HG03064 (cell line): ENCODE measurements around the gene NPHS2.

Experiments used
- ATAC-seq: cut with Tn5 transposase; IDR thresholded peaks from one replicate; pipeline ENCODE4 v1.9.1; 2021; ENCODE audit warnings: low read depth; ENCODE audit not compliant: unreplicated experiment

Gene NPHS2

GRCh38 chr1:179575497-179576314 lies at the start of gene NPHS2:
NPHS2 (minus strand) TSS chr1:179575948; CDS start chr1:179575864, 84 bp downstream.
- no peak for ATAC-seq

DNA sequence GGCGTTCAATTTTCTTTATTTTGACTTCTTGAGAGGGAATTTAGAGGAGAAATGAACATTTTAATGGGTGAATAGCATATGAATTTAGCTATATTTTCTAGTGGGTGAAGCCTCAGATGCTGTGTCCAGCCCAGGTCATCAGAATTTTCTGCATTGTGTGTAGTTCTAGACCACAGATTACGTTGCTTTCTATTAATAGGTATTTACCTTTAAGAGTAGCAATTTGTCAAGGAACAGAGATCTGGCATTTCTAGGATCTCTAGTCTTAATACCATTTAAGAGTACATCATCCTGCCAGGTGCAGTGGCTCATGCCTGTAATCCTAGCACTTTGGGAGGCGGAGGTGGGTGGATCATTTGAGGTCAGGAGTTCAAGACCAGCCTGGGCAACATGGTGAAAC lies 36.6 kb upstream of the NPHS2 start:
- ATAC-seq: no peak

DNA sequence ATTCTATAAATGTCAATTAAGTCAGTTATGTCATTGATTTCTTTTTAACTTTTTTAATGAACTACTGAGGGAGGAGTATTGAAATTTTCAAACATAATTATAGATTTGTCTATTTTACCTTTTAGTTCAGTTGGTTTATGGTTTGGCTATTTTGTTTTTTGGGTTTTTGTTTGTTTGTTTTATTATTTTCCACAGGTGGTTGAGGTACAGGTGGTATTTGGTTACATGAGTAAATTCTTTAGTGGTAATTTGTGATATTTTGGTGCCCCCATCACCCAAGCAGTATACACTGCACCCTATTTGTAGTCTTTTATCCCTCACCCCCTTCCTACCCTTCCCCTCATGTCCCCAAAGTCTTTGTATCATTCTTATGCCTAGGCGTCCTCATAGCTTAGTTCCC lies 25.3 kb upstream of the NPHS2 start:
- ATAC-seq: no peak

DNA sequence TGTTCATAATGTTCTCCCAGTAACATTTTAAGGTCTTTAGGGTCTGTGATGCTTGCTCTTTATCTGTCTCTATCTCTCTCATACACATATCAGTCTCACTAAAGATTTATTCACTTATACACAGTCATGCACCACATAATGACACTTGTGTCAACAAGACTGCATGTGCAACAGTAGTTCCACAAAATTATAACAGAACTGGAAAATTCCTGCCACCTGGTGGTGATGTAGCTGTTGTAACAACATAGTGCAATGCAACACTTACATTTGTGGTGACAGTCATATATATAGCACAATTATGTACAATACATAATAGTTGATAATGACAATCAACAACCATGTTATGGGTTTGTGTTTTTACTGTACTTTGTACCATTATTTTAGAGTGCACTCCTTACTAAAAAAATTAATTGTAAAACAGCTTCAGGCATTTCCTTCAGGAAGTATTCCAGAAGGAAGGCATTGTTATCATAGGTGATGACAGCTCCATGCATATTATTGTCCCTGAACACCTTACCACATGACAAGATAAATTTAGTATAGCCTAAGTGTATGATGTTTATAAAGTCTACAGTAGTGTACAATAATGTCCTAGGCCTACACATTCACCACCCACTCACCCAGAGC lies 24.0 kb upstream of the NPHS2 start:
- no peak for ATAC-seq

GRCh38 chr1:179598631-179599030 lies 22.9 kb upstream of the NPHS2 start:
- no peak for ATAC-seq

DNA sequence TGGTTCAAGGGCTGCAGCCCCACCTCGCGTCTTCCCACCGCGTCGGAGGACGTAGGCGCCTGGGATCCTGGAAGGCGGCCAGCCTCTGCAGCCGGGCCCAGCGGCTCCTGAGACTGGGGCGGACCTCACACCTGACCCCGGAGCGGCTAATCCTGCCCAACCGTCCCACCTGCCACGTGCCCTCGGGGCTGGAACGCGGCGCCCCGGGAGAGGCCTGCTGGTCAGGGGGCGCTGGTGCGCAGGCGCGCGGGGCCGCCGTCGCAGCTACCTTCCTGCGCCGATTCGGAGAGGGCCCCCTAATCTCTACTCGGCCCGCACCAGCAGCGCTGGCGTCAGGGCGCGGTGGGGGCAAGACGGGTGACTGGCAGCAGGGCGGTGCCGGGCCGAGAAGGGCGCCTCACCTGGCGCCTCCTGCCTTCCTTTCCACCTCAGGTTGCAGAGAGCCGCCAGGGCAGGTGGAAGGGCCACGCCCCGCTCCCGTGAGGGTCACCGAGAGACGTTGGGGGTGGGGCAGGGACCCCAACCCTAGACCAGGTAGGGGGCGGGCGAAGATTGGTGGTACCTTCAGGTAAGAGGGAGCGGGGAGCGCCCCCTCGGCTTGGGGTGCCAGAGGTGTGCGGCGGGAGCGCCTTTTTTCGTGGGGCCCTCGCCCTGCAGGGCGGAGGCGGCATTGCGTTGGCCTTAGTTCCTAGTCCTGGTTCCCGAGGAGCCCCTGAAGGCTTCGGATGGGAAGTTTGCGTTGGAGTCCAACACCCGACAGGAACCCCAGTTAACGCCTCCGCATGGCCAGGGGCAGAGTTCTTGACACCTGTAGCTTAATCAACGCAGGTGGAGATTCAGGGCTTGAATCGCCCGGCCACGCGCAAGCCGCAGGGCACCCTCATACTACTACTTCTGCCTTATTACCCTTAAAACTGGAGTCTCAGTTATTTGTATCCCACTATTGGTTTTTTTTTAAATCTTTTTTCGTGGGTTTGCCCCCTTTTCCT lies 16.1 kb upstream of the NPHS2 start, which contains the start of gene TDRD5:
TDRD5 (plus strand) TSS at position 241 of the 989 bp plus-strand sequence. CDS start 784 bp downstream, outside the sequence.
- no peak for ATAC-seq

DNA sequence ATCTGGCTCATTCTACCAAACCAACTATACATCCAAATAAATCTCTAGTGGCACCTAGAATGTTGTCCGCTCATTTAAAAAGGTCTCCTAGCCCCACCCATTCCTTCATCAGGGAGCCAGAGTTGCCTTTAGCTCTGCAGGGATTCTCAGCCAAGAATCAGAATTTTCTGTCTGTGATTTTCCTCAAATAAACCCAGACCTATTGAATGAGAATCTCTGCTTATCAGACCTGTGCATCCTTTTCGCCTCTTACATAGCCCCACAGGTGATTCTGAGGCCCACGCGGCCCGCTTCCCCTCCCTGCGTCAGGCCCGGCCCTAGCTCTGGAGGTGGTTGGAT lies 15.5 kb upstream of the NPHS2 start:
- ATAC-seq: no peak

DNA sequence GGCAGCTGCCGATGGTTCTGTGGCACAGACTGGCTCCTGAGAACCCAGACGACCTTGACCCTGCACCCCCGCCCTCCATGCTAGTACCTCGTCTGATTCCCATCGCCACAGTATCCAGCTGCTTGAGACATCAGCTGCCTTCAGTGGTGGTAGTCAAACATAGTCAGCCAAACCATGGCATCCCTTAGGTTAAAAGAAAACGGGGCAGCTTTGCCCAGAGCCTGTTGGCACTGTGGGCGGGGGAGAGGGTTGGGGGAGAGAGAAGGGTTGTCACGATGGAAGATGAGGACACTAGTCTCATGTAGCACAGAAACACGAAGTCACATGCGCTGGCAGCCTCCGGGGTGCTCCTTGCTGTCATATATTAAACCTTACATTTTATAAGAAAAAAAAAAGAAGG lies 14.9 kb upstream of the NPHS2 start:
- no peak for ATAC-seq

DNA sequence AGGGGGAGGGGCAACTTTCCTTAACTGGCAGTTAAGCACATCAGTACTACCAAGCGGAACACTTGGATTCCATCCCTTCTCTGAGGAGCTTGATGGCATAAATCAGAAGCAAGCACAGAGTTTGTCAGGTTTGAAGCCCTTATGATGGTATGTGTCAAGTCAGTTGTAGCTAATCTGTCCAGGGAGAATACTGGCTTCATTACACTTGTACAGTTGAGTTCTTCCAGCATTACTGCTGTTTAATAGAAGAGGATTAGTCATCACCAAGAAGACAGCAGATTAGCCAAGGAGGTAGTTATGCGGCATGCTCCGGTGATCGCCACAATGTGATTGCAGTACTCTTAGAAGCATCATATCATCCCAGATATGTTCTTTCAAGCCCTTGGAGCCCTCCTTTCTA lies 13.8 kb upstream of the NPHS2 start:
- no peak for ATAC-seq

DNA sequence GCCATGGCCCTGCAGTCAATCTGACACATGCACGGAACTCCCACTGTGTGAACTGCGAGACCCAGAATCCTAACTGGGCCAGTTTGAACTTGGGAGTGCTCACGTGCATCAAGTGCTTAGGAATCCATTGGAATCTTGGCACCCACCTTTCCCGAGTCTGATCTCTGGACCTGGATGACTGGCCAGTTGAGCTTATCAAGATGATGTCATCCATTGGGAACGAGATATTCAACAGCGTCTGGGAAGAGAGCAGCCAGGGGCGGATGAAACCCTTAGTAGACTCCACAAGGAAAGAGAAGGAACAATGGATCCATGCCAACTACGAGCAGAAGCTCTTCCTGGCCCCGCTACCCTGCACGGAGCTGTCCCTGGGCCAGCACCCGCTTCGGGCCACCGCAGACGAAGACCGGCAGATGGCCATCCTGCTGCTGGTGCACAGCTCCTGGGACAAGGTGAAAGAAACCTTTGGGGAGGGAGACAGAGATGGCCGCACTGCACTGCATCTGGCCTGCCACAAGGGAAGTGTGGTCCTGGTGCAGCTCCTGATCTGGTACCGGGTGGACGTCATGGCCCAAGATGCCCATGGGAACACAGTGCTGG lies 12.8 kb upstream of the NPHS2 start:
- no peak for ATAC-seq

DNA sequence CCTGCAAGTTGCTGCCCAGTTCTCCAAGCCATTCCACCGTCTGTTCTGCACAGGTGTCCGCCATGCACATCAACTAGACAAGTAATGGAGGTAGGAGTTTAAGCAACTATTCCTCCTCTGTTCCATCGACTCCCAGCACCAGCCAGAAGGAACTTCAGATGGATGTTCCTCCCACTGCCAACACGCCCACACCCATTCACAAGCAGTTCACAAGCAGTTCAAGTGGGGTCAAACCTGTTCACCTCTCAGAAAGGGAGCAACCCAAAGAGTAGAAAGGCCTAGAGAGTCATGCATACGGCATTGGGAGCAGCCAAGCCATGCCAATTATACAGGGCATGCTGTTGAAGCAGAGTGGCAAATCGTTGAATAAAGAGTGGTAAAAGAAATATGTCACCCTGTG lies 11.6 kb upstream of the NPHS2 start:
- ATAC-seq: no peak

- ATAC-seq: no peak
Observed at GRCh38 chr1:179586107-179586823, 10.5 kb upstream of the NPHS2 start.

GRCh38 chr1:179583771-179584320 lies 8.1 kb upstream of the NPHS2 start:
- ATAC-seq: no peak

DNA sequence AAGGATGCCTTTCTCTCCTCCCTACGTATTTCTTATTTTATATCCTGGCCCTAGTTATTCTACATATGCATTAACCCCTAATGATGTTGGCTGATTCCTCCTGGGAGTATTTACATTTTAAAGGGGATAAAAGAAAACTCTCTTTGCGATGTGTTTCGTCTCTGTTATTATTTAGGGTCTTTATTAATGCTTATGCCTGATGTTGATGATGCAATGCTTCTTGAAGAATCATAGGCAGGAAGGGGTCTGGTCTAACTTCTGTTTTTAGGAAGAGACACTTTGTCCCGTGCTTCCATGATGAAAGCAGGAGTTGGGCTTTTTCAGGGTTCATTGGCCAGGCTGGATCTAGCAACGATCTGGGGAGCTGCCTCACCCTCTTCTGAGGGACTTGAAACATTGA lies 761 bp upstream of the NPHS2 start:
- no peak for ATAC-seq

GRCh38 chr1:179558078-179558477 lies 17.7 kb downstream of the NPHS2 start:
- no peak for ATAC-seq

- ATAC-seq: no peak
Observed at GRCh38 chr1:179554427-179554826, 21.3 kb downstream of the NPHS2 start.

DNA sequence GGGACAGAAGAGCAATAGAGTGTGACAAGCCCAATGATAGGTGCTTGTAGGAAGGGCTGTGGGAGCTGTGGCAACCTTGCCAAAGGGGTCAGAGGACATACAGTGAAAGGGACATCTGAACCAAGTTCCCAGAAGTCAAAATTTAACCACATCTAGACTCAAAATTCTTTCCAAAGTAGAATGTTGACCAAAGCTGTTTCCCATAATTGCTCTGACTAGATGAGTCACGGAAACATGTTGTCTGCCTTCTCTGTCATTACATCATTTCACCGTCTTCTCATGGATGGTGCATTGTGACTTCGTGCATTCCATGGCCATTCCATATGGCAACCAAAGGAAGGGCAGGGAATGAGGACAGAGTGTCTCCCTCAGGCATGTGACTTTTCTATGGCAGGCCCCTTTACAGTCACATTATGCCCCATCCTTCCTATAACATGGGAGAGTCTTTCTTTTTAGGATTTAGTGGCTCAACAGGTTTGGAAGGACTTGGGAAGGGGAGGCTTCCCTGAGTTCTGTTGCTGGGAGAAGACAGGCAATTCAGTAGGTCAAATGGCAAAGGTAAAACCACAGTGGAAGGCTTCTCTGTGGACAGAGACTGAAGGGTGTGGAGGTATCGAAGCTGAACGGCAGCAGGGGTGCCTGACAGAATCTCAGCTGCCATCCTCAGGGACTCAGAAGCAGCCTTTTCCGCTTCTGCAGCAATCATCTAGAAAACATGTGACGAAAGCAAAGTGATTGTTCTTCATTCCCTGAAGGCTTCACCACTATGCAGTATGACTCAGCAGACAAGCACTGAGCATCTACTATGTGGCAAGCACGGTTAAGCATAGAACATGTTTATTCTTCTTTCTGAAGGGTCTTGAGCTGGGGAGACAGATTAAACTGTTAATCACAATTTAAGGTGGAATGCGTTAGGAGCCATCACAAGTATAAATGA lies 24.7 kb downstream of the NPHS2 start:
- ATAC-seq: no peak

- no peak for ATAC-seq
Observed at GRCh38 chr1:179549368-179549700, 26.4 kb downstream of the NPHS2 start.
